Mucosa of descending colon (tissue), 3 donors: ENCODE data around the gene AADACL3. TPM values are rescaled to one million over a fixed set of nuclear protein-coding genes. Genes with fewer than 3 reads are reported as not detected.
"Not testable (repeated sequence)": the region's sequence is repeated elsewhere in the genome, so short reads cannot be mapped to it uniquely, and the experiment has no call there.

Source experiments
- ATAC-seq: fragments of 200-7000 bp; cut with Tn5 transposase; one replicate; pipeline ENCODE4 v1.9.1; 2020; ENCODE audit warnings: mild to moderate bottlenecking, moderate library complexity
- DNase-seq, 3 donors: peaks; one replicate each; pipeline ENCODE4 v3.0.0-alpha.2; 2020
- H3K36me3 ChIP-seq: fragments of 200-600 bp; one replicate; pipeline ENCODE4 v1.8.0; 2021; ENCODE audit warnings: low read depth, mild to moderate bottlenecking
- H3K4me1 ChIP-seq: fragments of 200-600 bp; one replicate; pipeline ENCODE4 v1.8.0; 2021; ENCODE audit warnings: low read depth, mild to moderate bottlenecking
- H3K4me3 ChIP-seq: fragments of 200-600 bp; one replicate; pipeline ENCODE4 v1.8.0; 2021; ENCODE audit warnings: mild to moderate bottlenecking
- H3K9me3 ChIP-seq: fragments of 200-600 bp; one replicate; pipeline ENCODE4 v1.8.0; 2021; ENCODE audit warnings: mild to moderate bottlenecking
- CTCF ChIP-seq: fragments of 200-600 bp; IDR thresholded peaks from one replicate; pipeline ENCODE4 v1.8.0; 2022; ENCODE audit warnings: antibody characterized with exemption, mild to moderate bottlenecking
- intact Hi-C, 2 donors: fragments of 100-400 bp; cut with DNase I in 1 of 2; cut with micrococcal nuclease in 1 of 2; formaldehyde crosslinking; loops; one replicate each; pipeline versions ENCODE4 v1.11.0 to v1.11.1; 2022; cut with DNase I, micrococcal nuclease
- total RNA-seq, 3 donors: library from RNA; stranded (reverse); fragmentation: NEBNext Ultra II Directional in 2 of 3; extraction: Animal tissue kit (Norgen Biotek cat#: 25700) in 2 of 3; gene quantifications; one replicate each; pipeline versions ENCODE4 v1.2.1 to v1.2.4, GENCODE V29; 2021 to 2023
- donor health status: DM: no; HTN: no; CAD: no; lungs with moderate emphysema.
- donor health status: DM: no; HTN: no; CAD: no.
- donor health status: DM: no; HTN: yes; CAD: no.

AADACL3 gene
- total RNA-seq, 3 donors from 2014 or later, result not detected

- no peak overlapping the region for H3K4me3 ChIP-seq
- no peaks in the 10 kb centered on the region for H3K4me1 ChIP-seq
- DNase-seq, result no peak
- no peaks in the 10 kb centered on the region for H3K36me3 ChIP-seq
- H3K9me3 ChIP-seq, result no peaks in the 10 kb centered on the region
- TF ChIP-seq CTCF, result no peak
- intact Hi-C loops, result no loop called here
- no peak for ATAC-seq
Measured at GRCh38 chr1:12717301-12717838, 1.5 kb downstream of the AADACL3 start.

GRCh38 chr1:12722626-12723025 is 6.7 kb downstream of the AADACL3 start:
- no peak for ATAC-seq
- Histone ChIP-seq H3K4me1 (no peaks in the 10 kb centered on the region), H3K36me3 (no peaks in the 10 kb centered on the region), H3K4me3 (no peak overlapping the region), H3K9me3 (no peaks in the 10 kb centered on the region)
- intact Hi-C loops, result no loop called here
- no peak for TF ChIP-seq CTCF
- DNase-seq, result no peak

- DNase-seq, result no peak
- intact Hi-C loops, result no loop called here
- no peak for ATAC-seq
- H3K36me3 ChIP-seq, result no peaks in the 10 kb centered on the region
- H3K9me3 ChIP-seq, result peaks cover 10% of the 10 kb centered on the region
- H3K4me1 ChIP-seq, result no peaks in the 10 kb centered on the region
- no peak overlapping the region for H3K4me3 ChIP-seq
- TF ChIP-seq CTCF, result no peak
Measured at GRCh38 chr1:12728391-12728790, 12.5 kb downstream of the AADACL3 start.

- H3K4me1 ChIP-seq, result no peaks in the 10 kb centered on the region
- H3K36me3 ChIP-seq, result no peaks in the 10 kb centered on the region
- intact Hi-C loops, result no loop called here
- no peak for ATAC-seq
- TF ChIP-seq CTCF, result no peak
- peaks cover 10% of the 10 kb centered on the region for H3K9me3 ChIP-seq
- no peak for DNase-seq
- no peak overlapping the region for H3K4me3 ChIP-seq
Measured at GRCh38 chr1:12730156-12730555, 14.2 kb downstream of the AADACL3 start.

GRCh38 chr1:12731084-12731483 is 15.2 kb downstream of the AADACL3 start:
- H3K9me3 ChIP-seq, H3K4me3 ChIP-seq, DNase-seq, H3K36me3 ChIP-seq, intact Hi-C loops, H3K4me1 ChIP-seq, ATAC-seq: not testable (repeated sequence)

- peaks cover 8% of the 10 kb centered on the region for H3K9me3 ChIP-seq
- no peak overlapping the region for H3K4me3 ChIP-seq
- ATAC-seq, result no peak
- intact Hi-C loops, result no loop called here
- H3K4me1 ChIP-seq, result no peaks in the 10 kb centered on the region
- no peaks in the 10 kb centered on the region for H3K36me3 ChIP-seq
- DNase-seq, result no peak
- TF ChIP-seq CTCF, result no peak
Measured at GRCh38 chr1:12734651-12735050, 18.7 kb downstream of the AADACL3 start.
